GM04504 (cell line): Measurements from ENCODE around the gene TBX15.

Experiments used
- DNase-seq: peaks from one replicate; pipeline ENCODE4 v3.0.0-alpha.2; 2012; ENCODE audit warnings: low read depth

TBX15 gene

GRCh38 chr1:118988186-118989005 lies at the start of gene TBX15:
TSS of gene TBX15 (minus strand) at chr1:118988343. CDS start at chr1:118987795, 548 bp downstream.
- no peak for DNase-seq

GRCh38 chr1:119034359-119034758 lies 46.2 kb upstream of the TBX15 start:
- no peak for DNase-seq

GRCh38 chr1:119032986-119033385 lies 44.8 kb upstream of the TBX15 start:
- no peak for DNase-seq

GRCh38 chr1:119027759-119028158 lies 39.6 kb upstream of the TBX15 start:
- no peak for DNase-seq

- no peak for DNase-seq
Observed at GRCh38 chr1:119026956-119027355, 38.8 kb upstream of the TBX15 start.

GRCh38 chr1:119015547-119015946 lies 27.4 kb upstream of the TBX15 start:
- DNase-seq: no peak

GRCh38 chr1:119012383-119012782 lies 24.2 kb upstream of the TBX15 start:
- DNase-seq: no peak

GRCh38 chr1:119011706-119012105 lies 23.6 kb upstream of the TBX15 start:
- DNase-seq: no peak

GRCh38 chr1:119011116-119011515 lies 23.0 kb upstream of the TBX15 start:
- DNase-seq: no peak

- no peak for DNase-seq
Observed at GRCh38 chr1:119010201-119010600, 22.1 kb upstream of the TBX15 start.

GRCh38 chr1:119009312-119009655 lies 21.1 kb upstream of the TBX15 start:
- no peak for DNase-seq

GRCh38 chr1:119008483-119009311 lies 20.6 kb upstream of the TBX15 start:
- no peak for DNase-seq

- no peak for DNase-seq
Observed at GRCh38 chr1:119007670-119008482, 19.7 kb upstream of the TBX15 start.

GRCh38 chr1:119007339-119007669 lies 19.2 kb upstream of the TBX15 start:
- DNase-seq: no peak

- no peak for DNase-seq
Observed at GRCh38 chr1:119006406-119007279, 18.5 kb upstream of the TBX15 start.

GRCh38 chr1:119005724-119006405 lies 17.7 kb upstream of the TBX15 start:
- DNase-seq: no peak

- DNase-seq: no peak
Observed at GRCh38 chr1:119004781-119005180, 16.6 kb upstream of the TBX15 start.

- no peak for DNase-seq
Observed at GRCh38 chr1:119004129-119004527, 16.0 kb upstream of the TBX15 start.

- DNase-seq: no peak
Observed at GRCh38 chr1:119003413-119004128, 15.4 kb upstream of the TBX15 start.

- DNase-seq: peak; percentile 84
Observed at GRCh38 chr1:119002028-119002686, 14.0 kb upstream of the TBX15 start.
